ENCODE results near the gene ICE2.

The ICE2 gene

DNA sequence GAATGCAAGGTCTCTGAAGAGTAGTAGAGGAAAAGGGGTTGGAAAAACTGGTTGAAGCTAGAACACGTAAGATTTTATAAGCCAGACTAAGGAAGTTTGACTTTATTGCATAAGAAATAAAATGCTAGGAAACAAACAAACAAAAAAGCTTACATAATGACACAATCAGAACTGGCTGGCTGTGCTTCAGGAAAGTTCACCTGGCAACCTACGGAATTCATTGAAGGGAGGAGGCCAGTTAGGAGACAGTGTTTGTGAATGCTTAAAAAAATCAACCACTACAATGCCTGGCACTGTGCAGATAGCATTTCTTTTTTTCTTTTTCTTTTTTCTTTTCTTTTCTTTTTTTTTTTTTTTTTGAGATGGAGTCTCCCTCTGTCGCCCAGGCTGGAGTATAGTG lies 1.9 kb upstream of the ICE2 start:
- Histone ChIP-seq H3K4me3 (ENCODE audit: low read length) (no peak overlapping the region), H3F3A (ENCODE audit: insufficient read depth, low read length) (peaks cover 12% of the 10 kb centered on the region), H3K4me1 (ENCODE audit: low read length) (peaks cover 27% of the 10 kb centered on the region), H3K4me2 (ENCODE audit: low read depth, low read length) (0 out of 2 replicates have a peak overlapping the region, but pooled peaks have one; percentile 89), H3K27ac (ENCODE audit: low read length) (peak overlapping the region; percentile 84; the same call in 1 of the 2 replicates), H4K20me1 (ENCODE audit: insufficient read depth, low read length) (no peaks in the 10 kb centered on the region), H3K9me3 (replicated peaks; ENCODE audit: insufficient read depth, low read length) (no peaks in the 10 kb centered on the region), H3K79me2 (ENCODE audit: low read length) (peaks cover 33% of the 10 kb centered on the region), H3K36me3 (replicated peaks; ENCODE audit: insufficient read depth, low read length) (no peaks in the 10 kb centered on the region), H2AFZ (ENCODE audit: low read length) (no peak overlapping the region), H3K27me3 (replicated peaks; ENCODE audit: insufficient read depth, low read length) (no peaks in the 10 kb centered on the region), H3K9me2 (replicated peaks; ENCODE audit: insufficient read depth, low read length) (no peaks in the 10 kb centered on the region), H3K9ac (ENCODE audit: low read length) (no peak overlapping the region)
- no peak for DNase-seq
- TF ChIP-seq EZH2phosphoT487 (IDR thresholded peaks at IDR 0.05; ENCODE audit: low read length) (no peak), EZH2 (optimal IDR thresholded peaks at IDR 0.05; ENCODE audit: low read depth, low read length) (no peak), CTCF (IDR thresholded peaks at IDR 0.05; ENCODE audit: low read length) (no peak)

- Histone ChIP-seq H3K9me2 (replicated peaks; ENCODE audit: insufficient read depth, low read length) (no peaks in the 10 kb centered on the region), H4K20me1 (ENCODE audit: insufficient read depth, low read length) (no peaks in the 10 kb centered on the region), H3K79me2 (ENCODE audit: low read length) (peaks cover 34% of the 10 kb centered on the region), H3K4me2 (ENCODE audit: low read depth, low read length) (peak overlapping the region; percentile 89), H3K9me3 (replicated peaks; ENCODE audit: insufficient read depth, low read length) (no peaks in the 10 kb centered on the region), H3K4me1 (ENCODE audit: low read length) (peaks cover 27% of the 10 kb centered on the region), H3K4me3 (ENCODE audit: low read length) (peak overlapping the region; percentile 77; the same call in 1 of the 2 replicates), H3K9ac (ENCODE audit: low read length) (peak overlapping the region; percentile 93), H2AFZ (ENCODE audit: low read length) (peak overlapping the region; percentile 61), H3K36me3 (replicated peaks; ENCODE audit: insufficient read depth, low read length) (no peaks in the 10 kb centered on the region; the same call in 1 of the 2 replicates), H3K27ac (ENCODE audit: low read length) (peak overlapping the region; percentile 84), H3K27me3 (replicated peaks; ENCODE audit: insufficient read depth, low read length) (no peaks in the 10 kb centered on the region), H3F3A (ENCODE audit: insufficient read depth, low read length) (peaks cover 12% of the 10 kb centered on the region)
- DNase-seq, result peak; percentile 32
- TF ChIP-seq EZH2 (optimal IDR thresholded peaks at IDR 0.05; ENCODE audit: low read depth, low read length), result no peak
- TF ChIP-seq CTCF (IDR thresholded peaks at IDR 0.05; ENCODE audit: low read length), result no peak
- TF ChIP-seq EZH2phosphoT487 (IDR thresholded peaks at IDR 0.05; ENCODE audit: low read length), result no peak
Observed at GRCh38 chr15:60480149-60480548, 1.2 kb upstream of the ICE2 start.

DNA sequence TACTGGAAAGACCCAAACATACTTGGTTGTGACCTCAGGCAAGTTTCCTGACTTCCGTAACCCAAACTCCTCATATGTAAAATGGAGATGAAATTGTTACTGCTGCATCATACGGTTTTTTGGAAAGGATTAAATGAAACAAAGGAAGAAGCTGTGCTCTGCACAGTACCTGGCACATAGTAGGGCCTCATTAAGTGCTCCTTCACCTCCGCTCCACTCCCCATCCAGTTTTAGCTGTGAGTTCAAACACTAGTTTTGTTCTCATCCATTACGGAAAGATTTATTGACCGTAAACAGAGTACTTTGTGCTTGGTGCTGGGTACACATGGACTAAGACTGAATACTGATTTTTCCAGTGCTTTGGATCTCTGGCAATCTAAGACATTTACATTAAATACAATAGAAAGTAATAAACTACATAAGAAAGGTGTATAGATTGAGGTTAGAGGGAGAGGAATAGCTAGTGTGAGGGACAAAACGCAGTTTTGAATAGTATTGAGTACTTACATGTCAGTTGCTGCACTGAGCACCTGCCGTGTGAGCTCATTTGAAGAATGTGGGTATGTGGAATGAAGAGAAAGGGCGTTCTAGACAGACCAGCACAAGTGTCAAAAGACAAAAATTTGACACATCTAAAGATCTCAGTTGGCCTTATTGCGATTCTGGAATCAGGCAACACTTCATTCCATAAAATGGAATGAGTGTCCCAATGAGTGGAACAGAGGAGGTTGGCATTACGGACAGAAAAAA lies 594 bp upstream of the ICE2 start:
- Histone ChIP-seq H3K9me2 (replicated peaks; ENCODE audit: insufficient read depth, low read length) (no peaks in the 10 kb centered on the region), H3K79me2 (ENCODE audit: low read length) (peaks cover 38% of the 10 kb centered on the region), H3K9me3 (replicated peaks; ENCODE audit: insufficient read depth, low read length) (no peaks in the 10 kb centered on the region), H3K4me2 (ENCODE audit: low read depth, low read length) (peak overlapping the region; percentile 89), H2AFZ (ENCODE audit: low read length) (peak overlapping the region; percentile 61), H3F3A (ENCODE audit: insufficient read depth, low read length) (peaks cover 12% of the 10 kb centered on the region), H3K4me3 (ENCODE audit: low read length) (peak overlapping the region; percentile 77), H3K9ac (ENCODE audit: low read length) (peak overlapping the region; percentile 93), H3K36me3 (replicated peaks; ENCODE audit: insufficient read depth, low read length) (no peaks in the 10 kb centered on the region; the same call in 1 of the 2 replicates), H3K27ac (ENCODE audit: low read length) (peak overlapping the region; percentile 84), H4K20me1 (ENCODE audit: insufficient read depth, low read length) (no peaks in the 10 kb centered on the region), H3K4me1 (ENCODE audit: low read length) (peaks cover 27% of the 10 kb centered on the region), H3K27me3 (replicated peaks; ENCODE audit: insufficient read depth, low read length) (no peaks in the 10 kb centered on the region)
- TF ChIP-seq EZH2phosphoT487 (IDR thresholded peaks at IDR 0.05; ENCODE audit: low read length) (no peak), CTCF (IDR thresholded peaks at IDR 0.05; ENCODE audit: low read length) (no peak), EZH2 (optimal IDR thresholded peaks at IDR 0.05; ENCODE audit: low read depth, low read length) (no peak)
- peak; percentile 47 for DNase-seq
